Tibial nerve (tissue), 3 donors: ENCODE results near the gene MLPH.

ENCODE experiments used
- POLR2A ChIP-seq, 2 donors: fragments of 450-650 bp; IDR thresholded peaks; one replicate each; pipeline ENCODE4 v1.6.1; 2017; ENCODE audit warnings: antibody characterized with exemption in 2 of 2, mild to moderate bottlenecking in 2 of 2, moderate library complexity in 2 of 2
- TF ChIP-seq, protein P1 (sequence below), 5 experiments: fragments of 200-600 bp in 3 of 5; fragments of 450-650 bp in 2 of 5; sonication (generic) in 3 of 5; IDR thresholded peaks; one replicate each; pipeline ENCODE4 v1.5.1; 2016 to 2019; ENCODE audit warnings: antibody characterized with exemption in 5 of 5, mild to moderate bottlenecking in 3 of 5, moderate library complexity in 2 of 5

DNA sequence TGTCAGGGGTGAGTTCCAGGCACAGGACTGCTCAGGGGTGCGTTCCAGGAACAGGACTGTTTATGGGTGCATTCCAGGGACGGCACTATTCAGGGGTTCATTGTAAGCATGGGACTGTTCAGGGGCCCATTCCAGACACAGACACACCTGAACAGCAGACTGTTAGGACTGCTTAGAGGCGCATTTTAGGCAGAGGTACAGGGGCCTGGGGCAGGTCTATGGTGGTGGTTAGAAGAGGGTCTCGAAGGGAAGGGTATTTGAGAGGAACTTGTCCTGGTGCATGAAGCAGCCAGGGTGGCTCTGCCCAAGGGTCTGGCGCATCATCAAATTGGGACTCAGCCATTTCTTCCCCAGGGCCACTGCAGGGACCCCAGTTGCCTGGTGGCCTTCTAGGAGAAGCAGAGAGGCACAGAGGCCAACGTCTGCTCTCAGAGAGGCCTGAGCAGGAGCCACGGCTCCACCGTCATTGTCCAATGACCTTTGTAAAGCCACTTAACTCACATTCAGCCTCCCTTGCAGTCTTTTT, 14.8 kb upstream of the MLPH start:
- TF ChIP-seq, protein P1, sequence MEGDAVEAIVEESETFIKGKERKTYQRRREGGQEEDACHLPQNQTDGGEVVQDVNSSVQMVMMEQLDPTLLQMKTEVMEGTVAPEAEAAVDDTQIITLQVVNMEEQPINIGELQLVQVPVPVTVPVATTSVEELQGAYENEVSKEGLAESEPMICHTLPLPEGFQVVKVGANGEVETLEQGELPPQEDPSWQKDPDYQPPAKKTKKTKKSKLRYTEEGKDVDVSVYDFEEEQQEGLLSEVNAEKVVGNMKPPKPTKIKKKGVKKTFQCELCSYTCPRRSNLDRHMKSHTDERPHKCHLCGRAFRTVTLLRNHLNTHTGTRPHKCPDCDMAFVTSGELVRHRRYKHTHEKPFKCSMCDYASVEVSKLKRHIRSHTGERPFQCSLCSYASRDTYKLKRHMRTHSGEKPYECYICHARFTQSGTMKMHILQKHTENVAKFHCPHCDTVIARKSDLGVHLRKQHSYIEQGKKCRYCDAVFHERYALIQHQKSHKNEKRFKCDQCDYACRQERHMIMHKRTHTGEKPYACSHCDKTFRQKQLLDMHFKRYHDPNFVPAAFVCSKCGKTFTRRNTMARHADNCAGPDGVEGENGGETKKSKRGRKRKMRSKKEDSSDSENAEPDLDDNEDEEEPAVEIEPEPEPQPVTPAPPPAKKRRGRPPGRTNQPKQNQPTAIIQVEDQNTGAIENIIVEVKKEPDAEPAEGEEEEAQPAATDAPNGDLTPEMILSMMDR (IDR thresholded peaks at IDR 0.05), result no peak
- no peak for TF ChIP-seq POLR2A (IDR thresholded peaks at IDR 0.05)
